ENCODE results near the gene ACIN1. TPM values are rescaled to one million over a fixed set of nuclear protein-coding genes. Genes with fewer than 3 reads are reported as not detected.

The ACIN1 gene
- total and polyA plus RNA-seq, 9 donors: 83.3 to 165 (median 135) TPM

GRCh38 chr14:23074906-23075305, 20.0 kb downstream of the ACIN1 start:
- Histone ChIP-seq H3K27ac (no peak overlapping the region), H3K4me1 (ENCODE audit: insufficient read depth) (peaks cover 9% of the 10 kb centered on the region), H3K27me3 (no peaks in the 10 kb centered on the region), H3K4me3 (no peak overlapping the region), H3K36me3 (no peaks in the 10 kb centered on the region), H3K9me3 (no peaks in the 10 kb centered on the region)
- TF ChIP-seq EP300 (IDR thresholded peaks at IDR 0.05) (no peak), POLR2A (IDR thresholded peaks at IDR 0.05) (no peak), CTCF (IDR thresholded peaks at IDR 0.05) (no peak)
- no peak for DNase-seq
- intact Hi-C loops (cut with DNase I): no loop called here
- 89 to 94% (median 89%) methylated on average over 1 of the region's 1 CpG for WGBS, 3 donors

GRCh38 chr14:23071921-23072539, 22.9 kb downstream of the ACIN1 start:
- Histone ChIP-seq H3K36me3 (no peaks in the 10 kb centered on the region), H3K4me1 (ENCODE audit: insufficient read depth) (peaks cover 9% of the 10 kb centered on the region), H3K27ac (peak overlapping the region; percentile 66 to 68), H3K27me3 (no peaks in the 10 kb centered on the region), H3K4me3 (no peak overlapping the region), H3K9me3 (no peaks in the 10 kb centered on the region)
- WGBS, 3 donors: 23 to 30% (median 25%) methylated on average over 5 of the region's 5 CpGs
- DNase-seq: peak in 1 of 5 donors; percentile 28
- intact Hi-C loops (cut with DNase I): no loop called here
- TF ChIP-seq POLR2A (IDR thresholded peaks at IDR 0.05): no peak
- no peak for TF ChIP-seq EP300 (IDR thresholded peaks at IDR 0.05)
- no peak for TF ChIP-seq CTCF (IDR thresholded peaks at IDR 0.05)

- Histone ChIP-seq H3K36me3 (no peaks in the 10 kb centered on the region), H3K27me3 (no peaks in the 10 kb centered on the region), H3K4me3 (peak overlapping the region; percentile 48), H3K9me3 (no peaks in the 10 kb centered on the region), H3K4me1 (ENCODE audit: insufficient read depth) (peaks cover 9% of the 10 kb centered on the region), H3K27ac (peak overlapping the region; percentile 66 to 68)
- WGBS, 3 donors: 0 to 1% (median 1%) methylated on average over 14 of the region's 14 CpGs
- no peak for TF ChIP-seq POLR2A (IDR thresholded peaks at IDR 0.05)
- intact Hi-C loops (cut with DNase I): no loop called here
- DNase-seq: peak; percentile 80 to 85 (median 83)
Observed at GRCh38 chr14:23071244-23071920, 23.6 kb downstream of the ACIN1 start.

- WGBS, 3 donors: 2 to 5% (median 5%) methylated on average over 10 of the region's 10 CpGs
- Histone ChIP-seq H3K9me3 (no peaks in the 10 kb centered on the region), H3K27me3 (no peaks in the 10 kb centered on the region), H3K27ac (peak overlapping the region in 1 of 2 donors; percentile 14), H3K4me1 (ENCODE audit: insufficient read depth) (peaks cover 9% of the 10 kb centered on the region), H3K36me3 (no peaks in the 10 kb centered on the region), H3K4me3 (peak overlapping the region; percentile 48)
- no peak for TF ChIP-seq POLR2A (IDR thresholded peaks at IDR 0.05)
- no peak for TF ChIP-seq EP300 (IDR thresholded peaks at IDR 0.05)
- TF ChIP-seq CTCF (IDR thresholded peaks at IDR 0.05): no peak
- no peak for DNase-seq
- intact Hi-C loops (cut with DNase I): no loop called here
Observed at GRCh38 chr14:23070262-23071129, 24.4 kb downstream of the ACIN1 start.

All from ovary (tissue), 9 donors.